Neural cell (in vitro differentiated cells): Measurements from ENCODE around the gene CBFA2T3.

Source experiments
- EZH2 ChIP-seq: fragments of 200-600, 300-800 bp; shearing (Covaris generic), sonication (generic); IDR thresholded peaks from 2 replicates; pipeline ENCODE4 v1.6.1; 2014; ENCODE audit warnings: antibody characterized with exemption, low read length, borderline replicate concordance, mild to moderate bottlenecking; ENCODE audit not compliant: insufficient read depth, poor library complexity, severe bottlenecking
- POLR2AphosphoS5 ChIP-seq: IDR thresholded peaks from 2 replicates; pipeline ENCODE4 v1.6.1; 2012
- RAD21 ChIP-seq: fragments of 450-650 bp; conservative IDR thresholded peaks from 2 replicates; pipeline ENCODE4 v1.6.1; 2014; ENCODE audit warnings: antibody characterized with exemption, mild to moderate bottlenecking, moderate library complexity
- REST ChIP-seq: IDR thresholded peaks from 2 replicates; pipeline ENCODE4 v1.6.1; 2012; ENCODE audit warnings: borderline replicate concordance
- TAF1 ChIP-seq: IDR thresholded peaks from 2 replicates; pipeline ENCODE4 v1.6.1; 2012; ENCODE audit warnings: low read depth
- TF ChIP-seq, protein P1 (sequence below): fragments of 450-650 bp; IDR thresholded peaks from 2 replicates; pipeline ENCODE4 v1.5.1; 2014; ENCODE audit warnings: antibody characterized with exemption, mild to moderate bottlenecking, moderate library complexity; ENCODE audit not compliant: poor library complexity, severe bottlenecking

DNA sequence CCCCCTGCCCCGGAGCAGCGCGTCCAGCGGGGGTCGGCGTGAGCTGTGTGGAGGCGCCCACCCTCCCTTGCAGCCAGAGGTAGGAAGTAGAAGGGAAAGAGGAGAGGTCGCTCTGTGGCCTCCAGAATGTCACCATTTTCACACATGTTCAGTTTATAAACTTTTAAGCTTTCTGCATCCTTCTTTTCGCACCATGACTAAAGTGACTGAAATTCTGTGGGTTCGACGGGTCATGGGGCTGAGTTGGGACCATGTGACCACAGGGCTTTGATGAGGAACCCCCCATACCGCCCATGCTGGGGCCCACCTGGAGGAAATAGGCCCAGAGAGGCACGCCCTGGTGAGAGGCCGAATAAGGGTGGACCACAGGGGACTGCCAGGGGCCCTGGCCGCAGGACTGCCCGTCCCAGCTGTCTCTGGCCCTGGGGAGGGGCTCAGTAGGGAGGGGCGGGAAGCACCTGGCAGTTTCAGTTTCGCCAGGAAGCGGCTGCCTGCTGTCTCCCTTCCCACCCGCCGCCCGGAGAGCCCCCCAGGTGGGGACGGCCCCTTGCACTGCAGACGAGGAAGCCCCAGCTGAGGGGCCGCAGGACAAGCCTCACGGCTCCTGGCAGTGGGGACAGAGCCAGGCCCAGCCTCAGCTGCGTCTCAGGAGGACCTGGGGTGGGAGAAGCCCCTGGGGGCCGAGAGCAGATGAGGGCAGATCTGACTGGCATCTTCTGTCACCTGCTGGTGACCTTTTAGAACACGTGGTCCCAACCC is 9.0 kb downstream of the CBFA2T3 start:
- TF ChIP-seq, protein P1, sequence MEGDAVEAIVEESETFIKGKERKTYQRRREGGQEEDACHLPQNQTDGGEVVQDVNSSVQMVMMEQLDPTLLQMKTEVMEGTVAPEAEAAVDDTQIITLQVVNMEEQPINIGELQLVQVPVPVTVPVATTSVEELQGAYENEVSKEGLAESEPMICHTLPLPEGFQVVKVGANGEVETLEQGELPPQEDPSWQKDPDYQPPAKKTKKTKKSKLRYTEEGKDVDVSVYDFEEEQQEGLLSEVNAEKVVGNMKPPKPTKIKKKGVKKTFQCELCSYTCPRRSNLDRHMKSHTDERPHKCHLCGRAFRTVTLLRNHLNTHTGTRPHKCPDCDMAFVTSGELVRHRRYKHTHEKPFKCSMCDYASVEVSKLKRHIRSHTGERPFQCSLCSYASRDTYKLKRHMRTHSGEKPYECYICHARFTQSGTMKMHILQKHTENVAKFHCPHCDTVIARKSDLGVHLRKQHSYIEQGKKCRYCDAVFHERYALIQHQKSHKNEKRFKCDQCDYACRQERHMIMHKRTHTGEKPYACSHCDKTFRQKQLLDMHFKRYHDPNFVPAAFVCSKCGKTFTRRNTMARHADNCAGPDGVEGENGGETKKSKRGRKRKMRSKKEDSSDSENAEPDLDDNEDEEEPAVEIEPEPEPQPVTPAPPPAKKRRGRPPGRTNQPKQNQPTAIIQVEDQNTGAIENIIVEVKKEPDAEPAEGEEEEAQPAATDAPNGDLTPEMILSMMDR: no peak
- no peak for TF ChIP-seq EZH2
- no peak for TF ChIP-seq RAD21
- no peak for TF ChIP-seq REST
- no peak for TF ChIP-seq TAF1
- no peak for TF ChIP-seq POLR2AphosphoS5
